Spinal cord (tissue), 10 donors: Measurements from ENCODE around the gene HIVEP2. TPM values are rescaled to one million over a fixed set of nuclear protein-coding genes. Genes with fewer than 3 reads are reported as not detected.
"Not testable (repeated sequence)": the region's sequence is repeated elsewhere in the genome, so short reads cannot be mapped to it uniquely, and the experiment has no call there.

Source experiments
- DNase-seq, 6 donors: peaks; one replicate each; pipeline versions ENCODE4 v3.0.0 to v3.0.0-alpha.2; 2013 to 2015; ENCODE audit warnings: low spot score in 6 of 6, low read depth in 4 of 6
- H3K27ac ChIP-seq: one replicate; pipeline ENCODE4 v1.5.1; 2013; ENCODE audit warnings: low read depth, low read length, control low read depth
- H3K27me3 ChIP-seq: one replicate; pipeline ENCODE4 v1.6.1; 2013; ENCODE audit warnings: low read length; ENCODE audit not compliant: control insufficient read depth, insufficient read depth
- H3K36me3 ChIP-seq: one replicate; pipeline ENCODE4 v1.6.1; 2013; ENCODE audit warnings: low read length; ENCODE audit not compliant: control insufficient read depth, insufficient read depth
- H3K4me1 ChIP-seq: one replicate; pipeline ENCODE4 v1.6.1; 2013; ENCODE audit warnings: low read length; ENCODE audit not compliant: control insufficient read depth, insufficient read depth
- H3K4me3 ChIP-seq: one replicate; pipeline ENCODE4 v1.5.1; 2013; ENCODE audit warnings: low read depth, low read length, control low read depth
- H3K9me3 ChIP-seq: one replicate; pipeline ENCODE4 v1.6.1; 2013; ENCODE audit warnings: low read length; ENCODE audit not compliant: control insufficient read depth, insufficient read depth
- WGBS: methylation state at CpG from one replicate; pipeline ENCODE4 v1.1.5; 2013; ENCODE audit warnings: missing lambda C conversion rate; ENCODE audit not compliant: insufficient coverage; 5-methylcytosine and 5-hydroxymethylcytosine counted together
- long read RNA-seq, 4 donors: transcript quantifications; one replicate each; lab custom pipeline, GENCODE V29; 2026
- polyA plus RNA-seq, 2 donors: library from polyadenylated mRNA; unstranded; fragments of 120-200 nt; gene quantifications; one replicate each; pipeline ENCODE4 v1.2.1, GENCODE V29; 2013; ENCODE audit not compliant: insufficient read length in 2 of 2
- total RNA-seq, 2 donors: library from RNA; depleted of rRNA in 1 of 2; stranded (reverse); fragments of 120-200 nt in 1 of 2; fragments of >200 nt in 1 of 2; gene quantifications; one replicate each; pipeline versions ENCODE4 v1.2.3 to v1.2.4, GENCODE V29; 2013 to 2014
- donor health status: healthy.

HIVEP2 gene, protein sequence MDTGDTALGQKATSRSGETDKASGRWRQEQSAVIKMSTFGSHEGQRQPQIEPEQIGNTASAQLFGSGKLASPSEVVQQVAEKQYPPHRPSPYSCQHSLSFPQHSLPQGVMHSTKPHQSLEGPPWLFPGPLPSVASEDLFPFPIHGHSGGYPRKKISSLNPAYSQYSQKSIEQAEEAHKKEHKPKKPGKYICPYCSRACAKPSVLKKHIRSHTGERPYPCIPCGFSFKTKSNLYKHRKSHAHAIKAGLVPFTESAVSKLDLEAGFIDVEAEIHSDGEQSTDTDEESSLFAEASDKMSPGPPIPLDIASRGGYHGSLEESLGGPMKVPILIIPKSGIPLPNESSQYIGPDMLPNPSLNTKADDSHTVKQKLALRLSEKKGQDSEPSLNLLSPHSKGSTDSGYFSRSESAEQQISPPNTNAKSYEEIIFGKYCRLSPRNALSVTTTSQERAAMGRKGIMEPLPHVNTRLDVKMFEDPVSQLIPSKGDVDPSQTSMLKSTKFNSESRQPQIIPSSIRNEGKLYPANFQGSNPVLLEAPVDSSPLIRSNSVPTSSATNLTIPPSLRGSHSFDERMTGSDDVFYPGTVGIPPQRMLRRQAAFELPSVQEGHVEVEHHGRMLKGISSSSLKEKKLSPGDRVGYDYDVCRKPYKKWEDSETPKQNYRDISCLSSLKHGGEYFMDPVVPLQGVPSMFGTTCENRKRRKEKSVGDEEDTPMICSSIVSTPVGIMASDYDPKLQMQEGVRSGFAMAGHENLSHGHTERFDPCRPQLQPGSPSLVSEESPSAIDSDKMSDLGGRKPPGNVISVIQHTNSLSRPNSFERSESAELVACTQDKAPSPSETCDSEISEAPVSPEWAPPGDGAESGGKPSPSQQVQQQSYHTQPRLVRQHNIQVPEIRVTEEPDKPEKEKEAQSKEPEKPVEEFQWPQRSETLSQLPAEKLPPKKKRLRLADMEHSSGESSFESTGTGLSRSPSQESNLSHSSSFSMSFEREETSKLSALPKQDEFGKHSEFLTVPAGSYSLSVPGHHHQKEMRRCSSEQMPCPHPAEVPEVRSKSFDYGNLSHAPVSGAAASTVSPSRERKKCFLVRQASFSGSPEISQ (N-terminal part only)
- total RNA-seq (10 to 100 TPM; 24.6 to 53.8 TPM), polyA plus RNA-seq (10 to 100 TPM; 22.9 to 31.8 TPM)
- long read RNA-seq, donor 1, partial matches to known transcripts = 12 of 12 reads
- long read RNA-seq, donor 1, other reads (novel, unspliced or antisense) = 0 of 12 reads
- long read RNA-seq, donor 2 = 0 reads
- long read RNA-seq, donor 3, partial matches to known transcripts = 11 of 11 reads
- long read RNA-seq, donor 3, other reads (novel, unspliced or antisense) = 0 of 11 reads
- long read RNA-seq, donor 4 = 0 reads

DNA sequence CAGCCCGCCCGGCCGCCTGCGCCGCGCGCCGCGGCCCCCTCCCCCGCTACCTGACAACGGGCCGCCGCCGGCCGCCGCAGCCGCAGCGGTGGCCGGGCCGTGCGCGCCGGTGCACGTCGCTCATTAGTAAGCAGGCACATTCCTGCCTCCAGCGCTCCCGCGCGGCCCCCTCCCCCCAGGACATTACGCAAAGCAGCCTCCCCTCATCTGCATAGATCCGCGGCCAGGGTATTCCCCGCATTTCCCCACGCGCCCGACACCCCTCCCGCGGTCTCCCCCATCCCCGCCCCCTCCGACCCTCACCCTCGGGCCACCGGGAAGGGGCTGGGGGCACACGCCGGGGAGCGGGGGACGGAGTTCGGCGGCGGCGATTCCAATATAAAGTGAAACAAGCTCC lies at the start of gene HIVEP2:
HIVEP2 (minus strand) TSS at position 128 of the 397 bp plus-strand sequence. CDS start 170,438 bp downstream, outside the sequence.
- H3K9me3 ChIP-seq = no peaks in the 10 kb centered on the region
- peak within 1 kb of the TSS; percentile 86 for H3K4me3 ChIP-seq
- no peaks in the 10 kb centered on the region for H3K36me3 ChIP-seq
- DNase-seq = peak in 3 of 6 donors; percentile 57 to 92 (median 91)
- peaks cover 11% of the 10 kb centered on the region for H3K4me1 ChIP-seq
- 0% methylated on average over 48 of the region's 50 CpGs for WGBS
- no peaks in the 10 kb centered on the region for H3K27me3 ChIP-seq
- peak within 1 kb of the TSS; percentile 99 for H3K27ac ChIP-seq

DNA sequence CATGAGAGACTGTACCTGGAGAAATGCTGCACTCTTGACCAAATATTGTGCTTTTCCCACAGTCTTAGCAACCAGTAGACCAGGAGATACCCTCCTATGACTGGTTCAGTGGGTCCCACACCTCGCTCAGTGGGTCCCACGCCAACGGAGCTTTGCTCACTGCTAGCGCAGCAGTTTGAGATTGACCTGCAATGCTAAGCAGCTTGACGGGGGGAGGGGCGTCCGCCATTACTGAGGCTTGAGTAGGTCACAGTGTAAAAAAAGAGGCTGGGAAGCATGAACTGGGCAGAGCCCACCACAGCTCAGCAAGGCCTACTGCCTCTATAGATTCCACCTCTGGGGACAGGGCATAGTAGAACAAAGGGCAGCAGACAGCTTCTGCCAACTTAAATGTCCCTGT lies 49.0 kb upstream of the HIVEP2 start:
- no peak for DNase-seq
- WGBS = 96% methylated on average over 7 of the region's 7 CpGs
- Histone ChIP-seq H3K9me3 (peaks cover 1% of the 10 kb centered on the region), H3K27ac (no peak overlapping the region), H3K4me3 (no peak overlapping the region), H3K4me1 (no peaks in the 10 kb centered on the region), H3K36me3 (no peaks in the 10 kb centered on the region), H3K27me3 (no peaks in the 10 kb centered on the region)

DNA sequence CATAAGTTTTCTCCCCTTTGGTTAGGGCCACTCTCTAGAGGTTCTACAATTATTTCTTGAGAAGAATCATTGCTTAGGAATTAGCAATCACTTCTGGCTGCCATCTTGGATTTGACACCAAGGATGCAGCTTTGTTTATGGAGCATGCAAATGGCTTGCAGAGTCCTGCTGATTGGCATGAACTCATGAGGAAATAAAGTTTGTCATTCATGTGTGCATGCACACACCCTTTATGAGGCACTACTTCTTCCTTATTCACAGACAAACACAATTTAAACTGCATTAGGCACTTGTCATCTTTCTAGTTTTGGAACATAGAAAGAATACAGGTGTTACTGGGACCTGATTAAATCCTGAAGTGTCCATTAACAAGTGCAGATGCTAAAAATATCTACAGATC lies 42.5 kb upstream of the HIVEP2 start:
- no peak overlapping the region for H3K27ac ChIP-seq
- H3K9me3 ChIP-seq = no peaks in the 10 kb centered on the region
- no peak overlapping the region for H3K4me3 ChIP-seq
- H3K27me3 ChIP-seq = no peaks in the 10 kb centered on the region
- DNase-seq = no peak
- no peaks in the 10 kb centered on the region for H3K4me1 ChIP-seq
- H3K36me3 ChIP-seq = no peaks in the 10 kb centered on the region

DNA sequence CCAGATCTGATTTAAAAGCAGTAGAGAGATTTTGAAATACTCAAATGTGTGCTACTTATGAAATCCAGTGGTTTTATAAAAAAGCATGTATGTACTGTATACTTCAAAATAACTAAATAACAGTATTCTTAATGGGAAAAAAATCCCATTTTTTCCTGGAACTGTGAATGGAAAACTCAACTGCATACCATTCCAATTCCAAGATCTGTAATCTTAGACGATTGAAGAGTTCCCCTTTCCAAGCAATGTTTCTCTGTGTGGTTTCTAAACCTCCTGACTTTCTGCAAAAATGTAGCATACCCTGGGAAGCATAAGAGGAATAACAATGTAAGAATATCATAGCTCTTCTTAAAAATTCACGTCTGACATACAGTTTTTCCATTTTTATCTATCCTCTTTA lies 40.3 kb upstream of the HIVEP2 start:
- Histone ChIP-seq H3K36me3 (no peaks in the 10 kb centered on the region), H3K27me3 (no peaks in the 10 kb centered on the region), H3K27ac (no peak overlapping the region), H3K4me3 (no peak overlapping the region), H3K4me1 (no peaks in the 10 kb centered on the region), H3K9me3 (no peaks in the 10 kb centered on the region)
- WGBS = no CpG with 5 or more reads among the region's 2 CpGs
- DNase-seq = no peak

DNA sequence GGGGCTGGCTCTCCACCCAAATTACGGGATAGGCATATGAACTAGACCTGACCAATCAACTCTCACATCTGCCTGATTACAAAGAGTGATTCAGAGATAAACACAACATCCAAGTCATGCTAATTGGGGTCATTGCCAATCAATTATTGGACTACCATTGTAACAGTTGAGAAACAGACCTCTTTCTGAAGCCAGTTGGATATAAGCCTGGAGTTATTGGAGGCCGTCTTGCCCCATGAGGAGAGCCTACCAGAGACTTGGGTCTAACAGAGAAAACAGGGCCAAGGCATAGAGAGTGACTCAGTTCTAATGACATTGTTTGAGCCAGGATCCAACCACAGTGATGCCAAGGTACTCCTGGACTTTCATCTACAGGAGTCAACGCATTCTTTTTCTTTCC lies 39.4 kb upstream of the HIVEP2 start:
- 83% methylated on average over 1 of the region's 3 CpGs for WGBS
- Histone ChIP-seq H3K4me1 (no peaks in the 10 kb centered on the region), H3K9me3 (no peaks in the 10 kb centered on the region), H3K27me3 (no peaks in the 10 kb centered on the region), H3K36me3 (no peaks in the 10 kb centered on the region), H3K4me3 (no peak overlapping the region), H3K27ac (no peak overlapping the region)
- DNase-seq = no peak

DNA sequence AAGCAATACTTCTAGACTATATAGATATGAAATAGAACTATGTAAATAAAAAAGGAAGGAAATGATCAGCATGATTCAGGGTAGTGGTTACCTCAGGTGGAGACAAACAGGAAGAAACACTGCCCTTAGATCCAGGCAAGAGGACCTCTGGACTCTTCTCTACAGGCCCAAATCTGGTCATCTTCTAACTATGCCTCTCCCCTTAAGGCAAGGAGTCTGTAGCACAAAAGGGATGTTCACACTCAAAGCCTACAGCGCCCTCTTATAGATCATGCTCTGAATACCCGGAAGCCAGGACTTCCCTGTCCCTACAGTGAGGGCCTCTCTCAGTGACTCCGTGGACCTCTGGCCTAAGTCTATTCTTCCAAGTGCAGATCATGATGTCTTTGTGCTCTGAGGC lies 30.4 kb upstream of the HIVEP2 start:
- Histone ChIP-seq H3K4me3 (no peak overlapping the region), H3K4me1 (no peaks in the 10 kb centered on the region), H3K36me3 (no peaks in the 10 kb centered on the region), H3K9me3 (no peaks in the 10 kb centered on the region), H3K27ac (no peak overlapping the region), H3K27me3 (no peaks in the 10 kb centered on the region)
- 86% methylated on average over 3 of the region's 3 CpGs for WGBS
- no peak for DNase-seq

DNA sequence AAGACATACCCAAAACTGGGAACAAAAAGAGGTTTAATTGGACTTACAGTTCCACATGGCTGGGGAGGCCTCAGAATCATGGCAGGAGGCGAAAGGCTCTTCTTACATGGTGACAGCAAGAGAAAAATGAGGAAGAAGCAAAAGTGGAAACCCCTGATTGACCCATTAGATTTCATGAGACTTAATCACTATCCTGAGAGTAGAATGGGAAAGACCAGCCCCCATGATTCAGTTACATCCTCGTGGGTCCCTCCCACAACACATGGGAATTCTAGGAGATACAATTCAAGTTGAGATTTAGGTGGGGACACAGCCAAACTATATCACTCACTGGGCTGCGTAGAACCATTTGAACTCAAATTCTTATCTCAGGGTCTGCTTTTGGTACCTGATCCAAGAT lies 26.0 kb upstream of the HIVEP2 start:
- H3K9me3 ChIP-seq, DNase-seq, H3K27me3 ChIP-seq, H3K4me1 ChIP-seq, H3K4me3 ChIP-seq, H3K27ac ChIP-seq, H3K36me3 ChIP-seq: not testable (repeated sequence)
- WGBS = no CpG with 5 or more reads among the region's 3 CpGs

DNA sequence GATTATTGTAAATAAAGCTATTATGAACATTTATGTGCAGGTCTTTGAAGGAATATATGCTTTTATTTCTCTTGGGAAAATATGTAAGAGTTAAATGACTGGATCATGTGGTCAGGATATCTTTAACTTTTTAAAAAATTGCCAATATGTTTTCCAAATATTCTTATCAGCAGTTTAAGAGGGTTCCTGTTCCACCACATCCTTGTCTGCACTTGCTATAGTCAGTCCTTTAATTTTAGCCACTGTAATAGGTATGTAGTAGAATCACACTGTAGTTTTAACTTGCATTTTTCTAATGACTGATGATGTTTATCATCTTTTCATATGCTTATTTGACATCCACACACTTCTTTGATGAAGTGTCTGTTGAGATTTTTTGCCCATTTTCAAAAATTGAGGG lies 23.6 kb upstream of the HIVEP2 start:
- Histone ChIP-seq H3K4me1 (no peaks in the 10 kb centered on the region), H3K9me3 (no peaks in the 10 kb centered on the region), H3K4me3 (no peak overlapping the region), H3K36me3 (no peaks in the 10 kb centered on the region), H3K27ac (no peak overlapping the region), H3K27me3 (no peaks in the 10 kb centered on the region)
- DNase-seq = no peak

DNA sequence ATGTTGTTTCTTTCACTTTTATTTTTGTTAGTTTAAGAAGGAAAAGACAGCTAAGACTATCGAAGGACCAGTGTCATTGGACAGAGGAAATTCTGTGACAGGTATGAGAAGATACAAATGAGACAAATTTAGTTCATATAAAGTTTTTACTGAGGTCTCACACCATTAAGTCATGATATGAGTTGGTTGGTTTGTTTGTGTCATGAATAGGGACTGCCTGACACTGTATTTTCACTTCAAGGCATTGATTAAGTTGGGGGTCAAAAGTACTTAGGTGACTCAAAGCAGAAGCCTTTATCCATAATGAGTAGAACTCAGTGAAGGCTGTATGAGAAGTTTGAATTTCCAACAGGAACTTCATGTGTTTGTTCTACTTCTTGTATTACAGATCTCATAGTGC lies 21.3 kb upstream of the HIVEP2 start:
- Histone ChIP-seq H3K9me3 (no peaks in the 10 kb centered on the region), H3K4me3 (no peak overlapping the region), H3K27me3 (no peaks in the 10 kb centered on the region), H3K36me3 (no peaks in the 10 kb centered on the region), H3K4me1 (no peaks in the 10 kb centered on the region), H3K27ac (no peak overlapping the region)
- WGBS = 100% methylated on average over 1 of the region's 1 CpG
- no peak for DNase-seq
